GM12872 (cell line): ENCODE results near the gene EGR1.

Experiments used
- TF ChIP-seq, protein P1 (sequence below): IDR thresholded peaks from 3 replicates; pipeline ENCODE4 v1.5.1; 2011; ENCODE audit warnings: low read depth, mild to moderate bottlenecking, low read length, moderate library complexity; ENCODE audit not compliant: insufficient read depth

Gene EGR1

DNA sequence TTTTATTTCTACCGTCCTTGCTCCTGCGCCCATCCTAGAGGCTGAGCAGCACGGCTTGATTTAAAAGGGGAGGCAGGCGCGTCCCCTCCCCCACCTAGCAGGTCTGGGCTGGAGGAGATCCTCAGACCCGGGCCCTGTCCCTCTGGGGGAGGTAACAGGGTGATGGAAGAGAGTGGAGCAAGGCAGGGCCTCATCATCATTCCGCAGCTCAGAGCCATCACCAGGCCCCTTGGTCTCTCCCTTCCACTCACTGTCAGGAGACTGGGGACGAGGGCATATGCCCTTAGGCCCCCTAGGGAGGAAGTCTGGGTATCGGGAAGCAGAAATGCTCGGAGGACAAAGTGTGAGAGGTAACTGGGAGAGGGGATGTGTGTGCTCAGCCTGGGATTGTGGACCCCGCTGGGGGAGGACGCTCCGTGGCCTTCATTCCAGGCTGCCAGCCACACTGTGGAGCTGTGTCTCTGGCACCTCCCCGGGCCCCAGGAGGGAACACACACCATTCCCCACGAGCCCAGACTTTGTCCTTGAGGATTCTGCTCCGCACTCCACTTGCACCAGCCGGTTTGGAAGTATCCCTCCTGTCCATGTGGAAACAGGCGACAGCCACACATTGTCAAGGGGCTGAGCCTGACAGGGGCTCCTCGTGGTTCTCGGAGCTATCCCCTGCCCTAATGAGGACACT is 25.7 kb upstream of the EGR1 start:
- TF ChIP-seq, protein P1, sequence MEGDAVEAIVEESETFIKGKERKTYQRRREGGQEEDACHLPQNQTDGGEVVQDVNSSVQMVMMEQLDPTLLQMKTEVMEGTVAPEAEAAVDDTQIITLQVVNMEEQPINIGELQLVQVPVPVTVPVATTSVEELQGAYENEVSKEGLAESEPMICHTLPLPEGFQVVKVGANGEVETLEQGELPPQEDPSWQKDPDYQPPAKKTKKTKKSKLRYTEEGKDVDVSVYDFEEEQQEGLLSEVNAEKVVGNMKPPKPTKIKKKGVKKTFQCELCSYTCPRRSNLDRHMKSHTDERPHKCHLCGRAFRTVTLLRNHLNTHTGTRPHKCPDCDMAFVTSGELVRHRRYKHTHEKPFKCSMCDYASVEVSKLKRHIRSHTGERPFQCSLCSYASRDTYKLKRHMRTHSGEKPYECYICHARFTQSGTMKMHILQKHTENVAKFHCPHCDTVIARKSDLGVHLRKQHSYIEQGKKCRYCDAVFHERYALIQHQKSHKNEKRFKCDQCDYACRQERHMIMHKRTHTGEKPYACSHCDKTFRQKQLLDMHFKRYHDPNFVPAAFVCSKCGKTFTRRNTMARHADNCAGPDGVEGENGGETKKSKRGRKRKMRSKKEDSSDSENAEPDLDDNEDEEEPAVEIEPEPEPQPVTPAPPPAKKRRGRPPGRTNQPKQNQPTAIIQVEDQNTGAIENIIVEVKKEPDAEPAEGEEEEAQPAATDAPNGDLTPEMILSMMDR, result no peak

DNA sequence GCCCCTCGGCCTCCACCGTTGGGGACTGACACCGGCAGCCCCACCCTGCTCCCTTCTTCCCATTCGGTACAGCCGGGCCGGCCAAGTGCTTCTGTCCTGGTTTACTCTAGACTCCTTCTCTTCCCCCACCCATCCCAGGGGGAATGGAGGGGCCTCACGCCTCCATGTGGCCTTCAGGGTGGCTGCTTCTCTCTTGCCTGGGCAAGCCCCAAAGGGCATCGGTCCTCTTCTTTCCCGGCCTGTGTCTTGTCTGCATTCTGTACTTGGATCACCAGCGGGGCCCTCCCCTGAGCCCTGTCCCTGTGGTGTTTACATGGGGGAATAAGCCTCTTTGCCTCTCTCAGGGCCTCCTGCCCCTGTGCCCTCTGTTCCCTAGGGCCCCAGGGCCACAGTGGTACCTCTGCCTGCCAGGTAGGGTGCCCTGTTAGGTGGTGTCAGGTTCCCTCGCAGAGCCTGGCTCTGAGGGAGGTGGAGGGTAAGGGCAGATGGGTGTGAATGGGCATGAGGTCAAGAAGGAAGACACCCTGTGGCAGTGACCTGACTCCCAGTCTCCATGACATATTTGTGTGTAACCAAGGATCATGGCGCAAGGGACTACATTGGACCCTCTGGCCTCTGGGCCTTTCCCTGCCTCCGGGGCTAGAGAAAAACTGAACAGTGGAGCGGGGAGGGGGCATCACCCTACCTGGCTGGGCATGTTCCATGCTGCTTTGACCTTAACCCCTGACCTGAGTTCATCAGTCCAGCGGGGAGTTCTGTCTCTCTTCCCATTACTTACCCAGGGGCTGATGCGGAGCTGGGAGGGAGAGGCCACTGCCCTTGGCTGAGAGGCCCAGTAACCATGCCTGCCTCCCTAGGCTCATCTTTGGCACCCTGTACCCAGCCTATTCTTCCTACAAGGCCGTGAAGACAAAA is 24.9 kb upstream of the EGR1 start:
- TF ChIP-seq, protein P1, result no peak

DNA sequence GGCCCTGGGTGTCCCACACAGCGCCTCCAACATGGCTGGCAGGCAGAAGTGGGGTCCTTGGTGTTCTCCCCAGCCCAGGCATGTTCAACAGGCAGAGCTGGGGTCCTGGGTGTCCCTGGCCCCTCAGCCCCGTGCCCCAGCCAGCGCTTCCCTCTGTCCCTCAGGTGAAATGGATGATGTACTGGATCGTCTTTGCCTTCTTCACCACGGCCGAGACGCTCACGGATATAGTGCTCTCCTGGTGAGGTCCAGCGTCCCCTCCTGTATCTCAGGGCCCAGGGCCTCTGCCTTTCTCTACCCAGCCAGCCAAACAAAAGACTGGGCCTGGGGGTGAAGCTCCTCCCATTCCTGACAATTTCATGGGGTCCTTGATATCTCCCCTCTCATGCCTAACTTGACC is 24.1 kb upstream of the EGR1 start:
- TF ChIP-seq, protein P1, result no peak

DNA sequence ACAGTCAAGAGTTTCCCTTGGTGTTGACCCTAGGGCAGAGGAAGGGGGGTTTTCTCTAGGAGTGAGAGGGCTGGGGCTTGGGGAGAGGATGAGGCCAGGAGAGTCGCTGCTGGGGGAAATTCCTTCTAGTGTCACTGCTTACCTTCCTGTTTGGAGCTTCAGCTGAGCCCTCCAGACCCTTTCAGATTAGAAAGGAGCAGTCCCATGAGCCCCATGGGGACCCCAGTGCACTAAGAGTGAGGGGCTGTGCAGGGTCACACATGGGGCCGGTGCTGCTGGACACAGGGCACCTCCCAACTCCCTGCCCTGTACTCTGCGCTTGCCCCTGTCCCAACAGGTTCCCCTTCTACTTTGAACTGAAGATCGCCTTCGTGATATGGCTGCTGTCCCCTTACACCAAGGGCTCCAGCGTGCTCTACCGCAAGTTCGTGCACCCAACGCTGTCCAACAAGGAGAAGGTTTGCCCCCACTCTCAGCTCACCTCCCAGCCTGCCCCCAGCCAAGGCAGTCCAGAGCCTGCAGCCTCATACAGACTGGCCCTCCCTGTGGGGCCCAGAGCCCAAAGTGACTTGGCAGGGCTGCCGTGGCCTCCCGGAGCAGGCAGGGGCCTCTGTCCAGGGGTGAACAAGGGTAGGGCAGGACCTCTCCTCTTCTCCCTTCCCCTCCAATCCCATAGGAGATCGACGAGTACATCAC is 21.1 kb upstream of the EGR1 start:
- TF ChIP-seq, protein P1, result no peak

GRCh38 chr5:138444774-138445546 is 20.3 kb upstream of the EGR1 start:
- TF ChIP-seq, protein P1, result no peak

DNA sequence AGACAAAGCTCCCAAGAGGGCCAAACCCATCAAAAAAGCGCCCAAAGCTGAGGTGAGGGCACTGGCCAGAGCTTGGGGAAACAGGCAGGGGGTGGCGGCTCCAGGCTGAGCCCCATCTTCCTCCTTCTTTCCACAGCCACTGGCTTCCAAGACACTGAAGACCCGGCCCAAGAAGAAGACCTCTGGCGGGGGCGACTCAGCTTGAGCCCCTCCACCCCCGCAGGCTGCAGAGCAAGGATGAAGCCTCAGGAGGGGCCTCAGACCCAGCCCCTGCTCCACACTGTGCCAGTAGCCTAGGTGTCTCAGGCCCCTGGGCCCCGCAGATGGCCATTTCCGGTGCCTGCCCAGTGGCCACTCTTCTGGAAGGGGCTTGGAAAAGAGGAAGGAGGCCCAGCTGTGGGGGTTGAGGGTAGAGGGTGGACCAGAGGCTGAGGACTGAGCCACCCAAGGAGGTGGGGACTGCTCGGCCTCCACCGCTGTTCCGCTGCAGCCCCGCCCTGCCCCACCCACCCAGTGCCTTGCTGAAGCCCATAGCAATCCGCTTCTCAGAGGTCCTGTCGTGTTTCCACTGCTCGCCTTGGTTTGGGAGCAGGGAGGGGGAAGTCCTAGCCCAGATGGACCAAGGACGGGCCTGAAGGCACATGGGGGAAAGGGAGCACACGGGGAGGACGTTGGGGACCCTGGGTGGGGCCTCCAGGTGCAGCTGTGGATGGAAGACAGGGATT is 19.6 kb upstream of the EGR1 start:
- TF ChIP-seq, protein P1, result no peak
